ENCODE data around the gene MATN1.

Gene MATN1

DNA sequence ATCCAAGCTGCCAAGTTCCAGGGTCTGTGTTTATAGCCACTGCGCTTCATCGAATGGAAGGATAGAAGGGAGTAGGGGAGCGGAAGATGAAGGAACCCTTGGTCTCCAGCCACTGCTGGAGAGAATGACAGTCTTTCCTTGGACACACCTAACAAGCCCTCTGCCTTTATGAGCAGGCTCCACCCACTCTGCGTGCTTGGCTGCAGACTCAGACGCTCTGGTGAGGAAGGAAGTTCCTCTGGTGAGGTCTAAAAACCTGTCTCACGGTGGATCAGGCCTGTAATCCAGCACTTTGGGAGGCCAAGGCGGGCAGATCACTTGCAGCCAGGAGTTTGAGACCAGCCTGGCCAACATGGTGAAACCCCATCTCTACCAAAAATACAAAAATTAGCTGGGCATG lies 55.4 kb downstream of the MATN1 start:
- Histone ChIP-seq H3K4me3 (ENCODE audit: low read depth in 1 of 2, low read length in 1 of 2) (no peak overlapping the region), H3K27me3 (peaks cover 5% of the 10 kb centered on the region), H3K27ac (no peak overlapping the region), H3K9me3 (no peaks in the 10 kb centered on the region), H3K36me3 (no peaks in the 10 kb centered on the region), H3K4me1 (ENCODE audit: control insufficient read depth in 1 of 2, insufficient read depth in 1 of 2, low read depth in 1 of 2, low read length in 1 of 2) (no peaks in the 10 kb centered on the region)
- TF ChIP-seq, protein P1, sequence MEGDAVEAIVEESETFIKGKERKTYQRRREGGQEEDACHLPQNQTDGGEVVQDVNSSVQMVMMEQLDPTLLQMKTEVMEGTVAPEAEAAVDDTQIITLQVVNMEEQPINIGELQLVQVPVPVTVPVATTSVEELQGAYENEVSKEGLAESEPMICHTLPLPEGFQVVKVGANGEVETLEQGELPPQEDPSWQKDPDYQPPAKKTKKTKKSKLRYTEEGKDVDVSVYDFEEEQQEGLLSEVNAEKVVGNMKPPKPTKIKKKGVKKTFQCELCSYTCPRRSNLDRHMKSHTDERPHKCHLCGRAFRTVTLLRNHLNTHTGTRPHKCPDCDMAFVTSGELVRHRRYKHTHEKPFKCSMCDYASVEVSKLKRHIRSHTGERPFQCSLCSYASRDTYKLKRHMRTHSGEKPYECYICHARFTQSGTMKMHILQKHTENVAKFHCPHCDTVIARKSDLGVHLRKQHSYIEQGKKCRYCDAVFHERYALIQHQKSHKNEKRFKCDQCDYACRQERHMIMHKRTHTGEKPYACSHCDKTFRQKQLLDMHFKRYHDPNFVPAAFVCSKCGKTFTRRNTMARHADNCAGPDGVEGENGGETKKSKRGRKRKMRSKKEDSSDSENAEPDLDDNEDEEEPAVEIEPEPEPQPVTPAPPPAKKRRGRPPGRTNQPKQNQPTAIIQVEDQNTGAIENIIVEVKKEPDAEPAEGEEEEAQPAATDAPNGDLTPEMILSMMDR (IDR thresholded peaks at IDR 0.05): no peak

DNA sequence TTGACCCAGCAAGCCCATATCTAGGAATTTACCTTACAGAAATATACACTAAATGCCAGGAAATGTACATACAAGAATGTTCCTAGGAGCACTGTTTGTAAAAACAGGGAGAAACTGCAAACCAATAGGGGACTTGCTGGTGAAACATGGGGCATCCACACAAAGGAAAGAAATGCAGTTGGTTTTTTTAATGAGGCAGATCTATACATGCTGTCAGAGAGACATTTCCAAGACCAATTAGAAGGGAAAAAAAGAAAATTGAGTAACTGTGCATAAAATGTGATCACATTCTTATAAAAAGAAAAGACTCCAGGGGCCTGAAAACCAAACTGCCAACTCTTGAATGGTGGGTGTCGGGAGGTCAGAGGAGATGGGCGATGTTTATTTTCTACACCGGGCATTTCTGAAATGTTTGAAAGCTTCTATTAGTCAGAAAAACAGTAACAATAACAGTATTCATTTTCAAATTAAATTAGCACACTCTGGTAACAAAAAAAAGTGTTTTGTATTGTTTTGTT lies 56.6 kb downstream of the MATN1 start:
- Histone ChIP-seq H3K4me3 (ENCODE audit: low read depth in 1 of 2, low read length in 1 of 2) (no peak overlapping the region), H3K27me3 (no peaks in the 10 kb centered on the region), H3K27ac (no peak overlapping the region), H3K36me3 (no peaks in the 10 kb centered on the region), H3K4me1 (ENCODE audit: control insufficient read depth in 1 of 2, insufficient read depth in 1 of 2, low read depth in 1 of 2, low read length in 1 of 2) (no peaks in the 10 kb centered on the region), H3K9me3 (no peaks in the 10 kb centered on the region)
- TF ChIP-seq, protein P1 (IDR thresholded peaks at IDR 0.05): no peak

DNA sequence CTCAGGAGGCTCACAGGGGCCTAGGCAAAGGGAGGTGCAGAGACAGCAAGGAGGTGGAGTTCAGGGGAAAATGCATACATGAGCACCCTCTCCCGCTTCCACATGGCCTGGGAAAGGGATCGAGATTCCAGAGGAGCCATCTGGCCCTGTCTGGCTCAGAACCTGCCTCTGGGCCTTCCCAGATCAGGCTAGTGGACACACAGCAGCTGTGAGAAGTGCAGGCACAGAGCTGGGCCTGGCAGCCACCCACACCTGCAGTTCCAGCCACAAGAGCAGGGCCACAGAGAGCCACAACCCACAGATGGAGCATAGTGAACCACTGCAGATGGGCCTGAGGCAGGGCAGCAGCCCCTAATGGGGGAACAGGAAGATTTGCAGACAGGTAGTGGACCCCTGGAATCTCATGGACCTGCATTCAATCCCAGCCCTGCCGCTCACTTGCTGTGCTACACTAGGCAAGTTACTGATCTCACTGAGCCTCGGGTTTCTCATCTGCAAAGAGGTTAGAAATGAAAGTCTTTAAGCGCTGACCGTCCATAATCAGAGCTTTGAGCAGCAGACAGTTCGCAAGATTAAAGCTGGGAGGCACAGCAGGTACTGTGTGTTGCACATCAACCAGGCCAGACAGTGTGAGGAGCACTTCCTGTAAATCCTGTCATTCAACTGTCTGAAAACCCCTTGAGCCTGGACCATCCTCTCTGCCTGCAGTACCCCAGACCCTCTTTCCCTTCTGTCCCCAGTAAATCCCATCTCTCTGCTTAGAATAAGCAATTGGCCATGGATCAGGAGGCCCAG lies 58.0 kb downstream of the MATN1 start:
- H3K4me1 ChIP-seq (ENCODE audit: control insufficient read depth in 1 of 2, insufficient read depth in 1 of 2, low read depth in 1 of 2, low read length in 1 of 2): no peaks in the 10 kb centered on the region
- no peak overlapping the region for H3K4me3 ChIP-seq (ENCODE audit: low read depth in 1 of 2, low read length in 1 of 2)
- H3K27ac ChIP-seq: no peak overlapping the region
- H3K9me3 ChIP-seq: no peaks in the 10 kb centered on the region
- TF ChIP-seq, protein P1 (IDR thresholded peaks at IDR 0.05): no peak
- H3K36me3 ChIP-seq: no peaks in the 10 kb centered on the region
- H3K27me3 ChIP-seq: no peaks in the 10 kb centered on the region

DNA sequence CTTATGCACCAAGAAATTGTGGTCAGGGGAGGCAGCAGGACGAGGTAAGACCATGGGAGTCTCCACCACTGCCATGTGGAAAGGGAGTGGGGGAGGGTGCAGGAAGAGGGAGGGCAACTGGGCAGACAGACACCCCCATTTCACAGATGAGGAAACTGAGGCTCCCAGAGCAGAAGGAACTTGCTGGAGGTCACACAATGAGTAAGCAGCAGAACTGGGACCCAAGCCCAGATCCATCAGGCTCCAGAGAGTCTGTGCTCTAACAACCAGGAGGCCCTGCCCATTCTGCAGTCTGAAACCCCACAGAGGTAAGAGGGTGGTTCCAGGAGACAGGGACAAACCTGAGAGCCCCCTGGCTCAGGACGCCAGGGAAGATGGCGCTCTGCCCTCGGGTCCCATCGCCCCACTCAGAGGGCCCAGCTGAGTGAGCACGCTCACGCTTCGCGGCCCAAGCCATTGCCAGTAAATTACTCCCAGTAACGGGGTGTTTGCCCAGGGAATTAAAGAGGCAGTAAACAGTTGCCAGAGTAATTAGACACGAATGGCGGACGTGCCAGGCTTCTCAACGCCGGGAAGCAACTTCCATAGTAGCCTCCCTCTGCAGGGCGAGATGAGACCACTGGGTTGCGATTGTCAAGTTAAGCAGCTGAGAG lies 59.2 kb downstream of the MATN1 start:
- TF ChIP-seq, protein P1 (IDR thresholded peaks at IDR 0.05): no peak
- Histone ChIP-seq H3K4me3 (ENCODE audit: low read depth in 1 of 2, low read length in 1 of 2) (no peak overlapping the region), H3K27me3 (peaks cover 1% of the 10 kb centered on the region), H3K9me3 (no peaks in the 10 kb centered on the region), H3K4me1 (ENCODE audit: control insufficient read depth in 1 of 2, insufficient read depth in 1 of 2, low read depth in 1 of 2, low read length in 1 of 2) (no peaks in the 10 kb centered on the region), H3K36me3 (no peaks in the 10 kb centered on the region), H3K27ac (no peak overlapping the region)

DNA sequence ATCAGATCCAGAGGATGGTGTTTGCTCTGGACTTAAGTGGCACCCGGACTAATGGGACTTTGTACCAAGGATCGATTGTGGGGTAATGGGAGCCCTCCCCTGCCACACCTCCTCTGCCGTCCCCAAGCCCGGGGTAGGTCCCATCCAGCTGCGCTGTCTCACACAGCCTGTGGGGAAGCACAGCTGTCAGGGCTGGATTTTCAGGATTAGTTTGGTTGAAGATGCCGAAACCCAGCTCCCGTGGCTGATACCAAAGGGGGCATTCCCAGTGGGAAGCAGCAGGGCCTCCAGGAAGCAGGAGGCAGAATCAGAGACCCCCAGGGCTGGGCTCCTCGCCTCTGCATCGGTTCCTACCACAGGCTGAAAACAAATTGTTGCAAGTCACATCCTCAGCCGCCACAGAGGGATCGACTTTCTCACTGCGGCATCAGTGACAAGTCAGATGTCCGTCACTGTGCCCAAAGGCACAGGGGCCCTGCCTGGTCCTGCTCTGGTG lies 59.7 kb downstream of the MATN1 start:
- Histone ChIP-seq H3K27me3 (peaks cover 7% of the 10 kb centered on the region), H3K4me3 (ENCODE audit: low read depth in 1 of 2, low read length in 1 of 2) (no peak overlapping the region), H3K4me1 (ENCODE audit: control insufficient read depth in 1 of 2, insufficient read depth in 1 of 2, low read depth in 1 of 2, low read length in 1 of 2) (no peaks in the 10 kb centered on the region), H3K27ac (no peak overlapping the region), H3K9me3 (no peaks in the 10 kb centered on the region), H3K36me3 (no peaks in the 10 kb centered on the region)
- TF ChIP-seq, protein P1 (IDR thresholded peaks at IDR 0.05): no peak
